ENCODE measurements around the gene CBX2. TPM values are rescaled to one million over a fixed set of nuclear protein-coding genes. Genes with fewer than 3 reads are reported as not detected.

CBX2 gene
- total RNA-seq, 1 experiment from 2014 or later: 79.4 TPM

GRCh38 chr17:79776376-79777119, 1.4 kb upstream of the CBX2 start:
- peaks cover 3% of the 10 kb centered on the region for H3K79me1 ChIP-seq (ENCODE audit: insufficient read depth, low read depth, low read length, poor library complexity, severe bottlenecking)
- H2AK5ac ChIP-seq (ENCODE audit: insufficient read length, low read length): no peak overlapping the region
- Mint-ChIP-seq H3K9me3 (no peaks in the 10 kb centered on the region), H3K27me3 (ENCODE audit: low read depth) (peaks cover 39% of the 10 kb centered on the region), H3K4me3 (peak overlapping the region; percentile 69 to 84), H3K36me3 (ENCODE audit: insufficient read depth in 1 of 3, low read depth in 3 of 3) (peaks cover 22 to 25% (median 24%) of the 10 kb centered on the region in 3 experiments), H3K4me1 (peaks cover 40 to 48% of the 10 kb centered on the region in 2 experiments), H3K27ac (peak overlapping the region in 2 of 3 experiments; percentile 5 to 32; a peak in 1 of 7 replicates)
- H3K23me2 ChIP-seq (ENCODE audit: insufficient read length, low read depth, low read length, poor library complexity, severe bottlenecking): peaks cover 14% of the 10 kb centered on the region
- no peak overlapping the region for H2AFZ ChIP-seq (ENCODE audit: low read length)
- no peak overlapping the region for H3K14ac ChIP-seq (ENCODE audit: insufficient read depth, low read length)
- no peak overlapping the region for H2BK12ac ChIP-seq (ENCODE audit: insufficient read length, low read depth, low read length)
- H4K20me1 ChIP-seq (ENCODE audit: control insufficient read depth, insufficient read depth, insufficient read length): no peaks in the 10 kb centered on the region
- no peaks in the 10 kb centered on the region for H3K9me3 ChIP-seq (ENCODE audit: control insufficient read depth, low read depth, low read length)
- no peak for DNase-seq
- no peak overlapping the region for H4K8ac ChIP-seq (replicated peaks; ENCODE audit: insufficient read length, low read depth, low read length)
- H3K23ac ChIP-seq (ENCODE audit: insufficient read length, low read depth, low read length): no peak overlapping the region
- H3K79me2 ChIP-seq (ENCODE audit: insufficient read depth, low read length): 0 out of 2 replicates have a peak, but pooled peaks cover 2% of the 10 kb centered on the region
- H3K9ac ChIP-seq (ENCODE audit: extremely low read depth, insufficient read length, low read length): no peak overlapping the region
- no peak overlapping the region for H3K27ac ChIP-seq (ENCODE audit: insufficient read length, low read depth, low read length)
- no peak overlapping the region for H2BK15ac ChIP-seq (ENCODE audit: low read depth, low read length)
- H4K91ac ChIP-seq (ENCODE audit: insufficient read length, low read depth, low read length): no peak overlapping the region
- H3K18ac ChIP-seq (ENCODE audit: insufficient read length, low read depth, low read length): no peak overlapping the region
- H3K27me3 ChIP-seq (ENCODE audit: insufficient read depth, low read length): no peaks in the 10 kb centered on the region
- peak overlapping the region; percentile 44 for H3K4me2 ChIP-seq (ENCODE audit: insufficient read depth, insufficient read length, low read length)
- H3T11ph ChIP-seq (ENCODE audit: low read length): no peak overlapping the region
- no peak overlapping the region for H3K56ac ChIP-seq (ENCODE audit: insufficient read length, low read depth, low read length)
- peaks cover 3% of the 10 kb centered on the region; the same call in 1 of the 2 replicates for H3K4me1 ChIP-seq (ENCODE audit: insufficient read depth, low read length)
- no CpG with 5 or more reads among the region's 11 CpGs for WGBS (ENCODE audit: extremely low coverage, insufficient read length, low lambda C conversion rate)
- H2BK120ac ChIP-seq (ENCODE audit: low read depth, low read length, poor library complexity, severe bottlenecking): no peak overlapping the region
- TF ChIP-seq CTCF (conservative IDR thresholded peaks at IDR 0.05): no peak
- no peak overlapping the region for H4K5ac ChIP-seq (ENCODE audit: insufficient read length, low read depth, low read length)
- no peak overlapping the region for H3K4ac ChIP-seq (ENCODE audit: low read depth, low read length)
- H2BK5ac ChIP-seq (ENCODE audit: insufficient read length, low read length): no peak overlapping the region
- H2BK20ac ChIP-seq (ENCODE audit: low read depth, low read length, poor library complexity, severe bottlenecking): no peak overlapping the region
